Left forelimb (tissue), 1 donor: ENCODE results near the gene NAA30.
"Not testable (repeated sequence)": the region's sequence is repeated elsewhere in the genome, so short reads cannot be mapped to it uniquely, and the experiment has no call there.

ENCODE experiments used
- DNase-seq: peaks from one replicate; pipeline ENCODE4 v3.0.0-alpha.2; 2018; ENCODE audit warnings: low spot score

Gene NAA30

GRCh38 chr14:57390037-57390805 lies at the start of gene NAA30:
TSS of gene NAA30 (plus strand) at chr14:57390586. CDS start at chr14:57390958, 372 bp downstream.
- peak; percentile 95 for DNase-seq

- not testable (repeated sequence) for DNase-seq
Measured at GRCh38 chr14:57343545-57344297, 46.7 kb upstream of the NAA30 start.

GRCh38 chr14:57345106-57345505 lies 45.3 kb upstream of the NAA30 start:
- no peak for DNase-seq

GRCh38 chr14:57346741-57347140 lies 43.6 kb upstream of the NAA30 start:
- no peak for DNase-seq

- DNase-seq: no peak
Measured at GRCh38 chr14:57352396-57353170, 37.8 kb upstream of the NAA30 start.

GRCh38 chr14:57355081-57355800 lies 35.1 kb upstream of the NAA30 start:
- no peak for DNase-seq

GRCh38 chr14:57362361-57362760 lies 28.0 kb upstream of the NAA30 start:
- no peak for DNase-seq

GRCh38 chr14:57364659-57365450 lies 25.5 kb upstream of the NAA30 start:
- no peak for DNase-seq

GRCh38 chr14:57370187-57370586 lies 20.2 kb upstream of the NAA30 start:
- not testable (repeated sequence) for DNase-seq

GRCh38 chr14:57371013-57371412 lies 19.4 kb upstream of the NAA30 start:
- no peak for DNase-seq

- no peak for DNase-seq
Measured at GRCh38 chr14:57375156-57375555, 15.2 kb upstream of the NAA30 start.

- no peak for DNase-seq
Measured at GRCh38 chr14:57378661-57379060, 11.7 kb upstream of the NAA30 start.

GRCh38 chr14:57380935-57381334 lies 9.5 kb upstream of the NAA30 start:
- no peak for DNase-seq

- DNase-seq: no peak
Measured at GRCh38 chr14:57382283-57382682, 8.1 kb upstream of the NAA30 start.

- DNase-seq: no peak
Measured at GRCh38 chr14:57383125-57383745, 7.2 kb upstream of the NAA30 start.

- no peak for DNase-seq
Measured at GRCh38 chr14:57388067-57388466, 2.3 kb upstream of the NAA30 start.

GRCh38 chr14:57389646-57390036 lies 745 bp upstream of the NAA30 start:
- DNase-seq: no peak

GRCh38 chr14:57390806-57391516 lies 575 bp downstream of the NAA30 start:
- peak; percentile 69 for DNase-seq

GRCh38 chr14:57391517-57392195 lies 1.3 kb downstream of the NAA30 start:
- DNase-seq: no peak
